A673 (cell line): ENCODE data around the gene BCAP29. TPM values are rescaled to one million over a fixed set of nuclear protein-coding genes. Genes with fewer than 3 reads are reported as not detected.
A peak's percentile ranks its signal among the peaks of the same experiment; 100 is the strongest.

Source experiments
- BruUV-seq: library from RNA; stranded (reverse); fragments of 400-500 nt; replicated peaks from 2 replicates; lab custom pipeline; 2021; lab: Mats Ljungman, UMichigan
- CTCF ChIA-PET: fragments of 300-600 bp; sonication (Branson Sonifier 250); formaldehyde crosslinking; loops from one replicate; lab custom pipeline; 2022; ENCODE audit warnings: antibody characterized with exemption; lab: Charles Lee
- POLR2A ChIA-PET: fragments of 300-600 bp; sonication (Branson Sonifier 250); formaldehyde crosslinking; loops from one replicate; lab custom pipeline; 2022; ENCODE audit warnings: antibody characterized with exemption; ENCODE audit not compliant: low non-redundant PET; lab: Charles Lee
- DNase-seq: peaks from one replicate; pipeline ENCODE4 v3.0.0-alpha.2; 2015; ENCODE audit warnings: low spot score
- H3K27ac ChIP-seq: fragments of 200-600 bp; sonication (generic); 2 replicates; pipeline ENCODE4 v1.5.1; 2016; ENCODE audit warnings: mixed run types, low read depth, mild to moderate bottlenecking, mixed read lengths, antibody characterized with exemption, low read length; ENCODE audit not compliant: poor library complexity, severe bottlenecking
- H3K27me3 ChIP-seq: fragments of 200-600 bp; sonication (generic); replicated peaks from 2 replicates; pipeline ENCODE4 v1.6.1; 2017; ENCODE audit warnings: mixed run types, low read depth, mild to moderate bottlenecking, mixed read lengths, antibody characterized with exemption, low read length; ENCODE audit not compliant: insufficient read depth, poor library complexity
- H3K36me3 ChIP-seq: fragments of 200-600 bp; sonication (generic); 2 replicates; pipeline ENCODE4 v1.6.1; 2016; ENCODE audit warnings: mixed run types, mild to moderate bottlenecking, mixed read lengths, antibody characterized with exemption, low read length; ENCODE audit not compliant: insufficient read depth, poor library complexity, severe bottlenecking
- H3K4me1 ChIP-seq: fragments of 200-600 bp; sonication (generic); 2 replicates; pipeline ENCODE4 v1.6.1; 2017; ENCODE audit warnings: mixed run types, mild to moderate bottlenecking, mixed read lengths, antibody characterized with exemption, low read length; ENCODE audit not compliant: insufficient read depth, poor library complexity, severe bottlenecking
- H3K4me3 ChIP-seq: fragments of 200-600 bp; sonication (generic); 2 replicates; pipeline ENCODE4 v1.5.1; 2016; ENCODE audit warnings: low read depth, mixed run types, mild to moderate bottlenecking, mixed read lengths, low read length; ENCODE audit not compliant: poor library complexity, severe bottlenecking
- H3K9me3 ChIP-seq: fragments of 200-600 bp; sonication (generic); 2 replicates; pipeline ENCODE4 v1.6.1; 2016; ENCODE audit warnings: mixed run types, low read depth, mild to moderate bottlenecking, mixed read lengths, antibody characterized with exemption, low read length; ENCODE audit not compliant: poor library complexity, severe bottlenecking
- CTCF ChIP-seq: fragments of 300-800, 200-600 bp; sonication (generic); conservative IDR thresholded peaks from 2 replicates; pipeline ENCODE4 v1.5.1; 2017; ENCODE audit warnings: low read depth, mild to moderate bottlenecking, antibody characterized with exemption, low read length, moderate library complexity, mixed read lengths
- EZH2 ChIP-seq: fragments of 200-600 bp; sonication (generic); IDR thresholded peaks from 2 replicates; pipeline ENCODE4 v1.6.1; 2017; ENCODE audit warnings: borderline replicate concordance, low read depth, mild to moderate bottlenecking, mixed read lengths, antibody characterized with exemption, low read length; ENCODE audit not compliant: poor library complexity, severe bottlenecking
- intact Hi-C: fragments of 100-400 bp; cut with micrococcal nuclease; formaldehyde crosslinking; loops from one replicate; pipeline ENCODE4 v1.10.0; 2022; ENCODE audit not compliant: unreplicated experiment
- total RNA-seq: library from RNA; stranded (reverse); gene quantifications from 2 replicates; pipeline ENCODE4 v1.2.3, GENCODE V29; 2021

The BCAP29 gene
- total RNA-seq, 1 experiment from 2014 or later, result 32.0 TPM

GRCh38 chr7:107660381-107661080 lies 80.5 kb downstream of the BCAP29 start, which contains the start of gene SLC26A4:
Gene SLC26A4 (plus strand): TSS chr7:107660828. CDS start chr7:107661642, 814 bp downstream.
- H3K27me3 ChIP-seq, result peaks cover 87% of the 10 kb centered on the region
- ChIA-PET CTCF (no interaction called here), POLR2A (no interaction called here)
- no peaks in the 10 kb centered on the region for H3K4me1 ChIP-seq
- DNase-seq, result no peak
- no peaks in the 10 kb centered on the region for H3K9me3 ChIP-seq
- H3K4me3 ChIP-seq, result peak within 1 kb of the TSS; percentile 40
- intact Hi-C loops, result no loop called here
- H3K36me3 ChIP-seq, result no peaks in the 10 kb centered on the region
- no peak within 1 kb of the TSS for H3K27ac ChIP-seq
- TF ChIP-seq EZH2 (no peak), CTCF (no peak)
- no TSS peak for BruUV-seq

- POLR2A ChIA-PET, result interaction anchor here (0.6 kb wide), 1 partner anchor 369 kb away, joined by 3 read pairs; no protein-coding TSS in a partner anchor
- CTCF ChIA-PET, result no interaction called here
- DNase-seq, result peak; percentile 46
- intact Hi-C loops, result no loop called here
- no peaks in the 10 kb centered on the region for H3K36me3 ChIP-seq
- no peak overlapping the region for H3K27ac ChIP-seq
- H3K4me3 ChIP-seq, result peak overlapping the region; percentile 40
- H3K9me3 ChIP-seq, result no peaks in the 10 kb centered on the region
- H3K27me3 ChIP-seq, result peaks cover 83% of the 10 kb centered on the region
- no TSS peak for BruUV-seq
- TF ChIP-seq EZH2 (peak; percentile 76), CTCF (peak; percentile 31; the same call in 1 of the 2 replicates)
- H3K4me1 ChIP-seq, result no peaks in the 10 kb centered on the region
Observed at GRCh38 chr7:107661081-107661864, 81.2 kb downstream of the BCAP29 start.

- TF ChIP-seq CTCF (no peak), EZH2 (peak; percentile 27)
- ChIA-PET CTCF (no interaction called here), POLR2A (no interaction called here)
- Histone ChIP-seq H3K4me1 (no peaks in the 10 kb centered on the region), H3K27ac (no peak overlapping the region), H3K4me3 (peak overlapping the region; percentile 40), H3K36me3 (no peaks in the 10 kb centered on the region), H3K9me3 (no peaks in the 10 kb centered on the region), H3K27me3 (peaks cover 87% of the 10 kb centered on the region)
- intact Hi-C loops, result no loop called here
- no peak for DNase-seq
- BruUV-seq, result no TSS peak
Observed at GRCh38 chr7:107661865-107662379, 81.9 kb downstream of the BCAP29 start.
